Measurements from ENCODE around the gene VSTM4. TPM values are rescaled to one million over a fixed set of nuclear protein-coding genes. Genes with fewer than 3 reads are reported as not detected.

Gene VSTM4
- total RNA-seq, 1 experiment from 2014 or later: 0.72 TPM

- H3K4me3 Mint-ChIP-seq: no peak overlapping the region
Observed at GRCh38 chr10:49092477-49092876, 22.8 kb downstream of the VSTM4 start.

GRCh38 chr10:49091450-49092210, 23.7 kb downstream of the VSTM4 start:
- peaks cover 8% of the 10 kb centered on the region for H3K36me3 Mint-ChIP-seq
- no peak for DNase-seq (ENCODE audit: low spot score)
- no peak overlapping the region for H3K4me3 Mint-ChIP-seq
- no peak overlapping the region for H3K27ac Mint-ChIP-seq
- ChIA-PET CTCF (no interaction called here), POLR2A (no interaction called here)
- H3K9me3 Mint-ChIP-seq: peaks cover 15% of the 10 kb centered on the region
- H3K4me1 Mint-ChIP-seq: peaks cover 7% of the 10 kb centered on the region
- TF ChIP-seq ZNF317 (CRISPR knock-in tag; IDR thresholded peaks at IDR 0.05; ENCODE audit: borderline replicate concordance, low read depth): no peak
- no peak for TF ChIP-seq FOXK1 (CRISPR knock-in tag; IDR thresholded peaks at IDR 0.05)
- no peaks in the 10 kb centered on the region for H3K27me3 Mint-ChIP-seq (ENCODE audit: low read depth)
- ATAC-seq: no peak

More at GRCh38 chr10:49092477-49092876, 22.8 kb downstream of the VSTM4 start:
- TF ChIP-seq TEAD4 (CRISPR knock-in tag; IDR thresholded peaks at IDR 0.05) (no peak), GABPB1 (CRISPR knock-in tag; IDR thresholded peaks at IDR 0.05) (no peak), NFE2L1 (CRISPR knock-in tag; IDR thresholded peaks at IDR 0.05) (no peak), CTCF (IDR thresholded peaks at IDR 0.05) (no peak), RORB (CRISPR knock-in tag; IDR thresholded peaks at IDR 0.05) (no peak), PRDM15 (CRISPR knock-in tag; IDR thresholded peaks at IDR 0.05) (no peak), MAX (CRISPR knock-in tag; IDR thresholded peaks at IDR 0.05) (no peak), ETV6 (CRISPR knock-in tag; IDR thresholded peaks at IDR 0.05) (no peak), MXD4 (CRISPR knock-in tag; IDR thresholded peaks at IDR 0.05; ENCODE audit: borderline replicate concordance) (no peak), RELA (CRISPR knock-in tag; IDR thresholded peaks at IDR 0.05; ENCODE audit: borderline replicate concordance) (no peak), SMAD4 (CRISPR knock-in tag; IDR thresholded peaks at IDR 0.05) (no peak), SP1 (CRISPR knock-in tag; conservative IDR thresholded peaks at IDR 0.05) (no peak), GTF2I (CRISPR knock-in tag; conservative IDR thresholded peaks at IDR 0.05) (no peak), ZNF138 (CRISPR knock-in tag; conservative IDR thresholded peaks at IDR 0.05) (no peak)
- POLR2A ChIA-PET: no interaction called here
- Mint-ChIP-seq H3K27ac (no peak overlapping the region), H3K9me3 (peaks cover 6% of the 10 kb centered on the region), H3K27me3 (ENCODE audit: low read depth) (no peaks in the 10 kb centered on the region), H3K4me1 (peaks cover 7% of the 10 kb centered on the region), H3K36me3 (peaks cover 2% of the 10 kb centered on the region; the same call in 1 of the 2 replicates)
- no peak for ATAC-seq
- no peak for DNase-seq (ENCODE audit: low spot score)
- CTCF ChIA-PET: interaction anchor here (0.7 to 1.2 kb wide), 2 partner anchors 69 to 941 kb away, joined by 3 read pairs; no protein-coding TSS in a partner anchor

- ATAC-seq (no peak), DNase-seq (ENCODE audit: low spot score) (no peak)
- Mint-ChIP-seq H3K4me1 (peaks cover 7% of the 10 kb centered on the region), H3K9me3 (peaks cover 20% of the 10 kb centered on the region), H3K36me3 (peaks cover 13% of the 10 kb centered on the region), H3K27ac (no peak overlapping the region), H3K4me3 (no peak overlapping the region), H3K27me3 (ENCODE audit: low read depth) (no peaks in the 10 kb centered on the region)
- ChIA-PET POLR2A (no interaction called here), CTCF (interaction anchor here (0.8 kb wide), 1 partner anchor 9 kb away, joined by 4 read pairs; no protein-coding TSS in a partner anchor)
- TF ChIP-seq ZNF425 (CRISPR knock-in tag; conservative IDR thresholded peaks at IDR 0.05) (no peak), IRF1 (CRISPR knock-in tag; IDR thresholded peaks at IDR 0.05) (no peak), NFATC4 (CRISPR knock-in tag; IDR thresholded peaks at IDR 0.05) (no peak), SOX15 (CRISPR knock-in tag; IDR thresholded peaks at IDR 0.05) (no peak), GRHL2 (CRISPR knock-in tag; IDR thresholded peaks at IDR 0.05; ENCODE audit: insufficient replicate concordance, severe bottlenecking) (no peak)
Observed at GRCh38 chr10:49090696-49091380, 24.5 kb downstream of the VSTM4 start.

Data from WTC11 (cell line).